Measurements from ENCODE around the gene SPPL3. TPM values are rescaled to one million over a fixed set of nuclear protein-coding genes. Genes with fewer than 3 reads are reported as not detected.

The SPPL3 gene
- total RNA-seq, 4 donors from 2014 or later, result 16.8 to 28.7 (median 22.7) TPM

- ATAC-seq (ENCODE audit: low FRiP score) (no peak), DNase-seq (ENCODE audit: low spot score) (no peak)
- no peak for TF ChIP-seq CTCF (IDR thresholded peaks at IDR 0.05)
These were observed 71.4 kb downstream of the SPPL3 start for GRCh38 chr12:120832737-120833136.

- DNase-seq (ENCODE audit: low spot score) (no peak), ATAC-seq (ENCODE audit: low FRiP score) (no peak)
- TF ChIP-seq CTCF (IDR thresholded peaks at IDR 0.05), result no peak
These were observed 72.4 kb downstream of the SPPL3 start for GRCh38 chr12:120831648-120832267.

GRCh38 chr12:120830966-120831365, 73.2 kb downstream of the SPPL3 start:
- no peak for DNase-seq (ENCODE audit: low spot score)
- no peak for TF ChIP-seq CTCF (IDR thresholded peaks at IDR 0.05)
- no peak for ATAC-seq (ENCODE audit: low FRiP score)

- DNase-seq (ENCODE audit: low spot score) (no peak), ATAC-seq (ENCODE audit: low FRiP score) (no peak)
- TF ChIP-seq CTCF (IDR thresholded peaks at IDR 0.05), result no peak
These were observed 73.9 kb downstream of the SPPL3 start for GRCh38 chr12:120830052-120830940.

- no peak for DNase-seq (ENCODE audit: low spot score)
- ATAC-seq (ENCODE audit: low FRiP score), result no peak
- no peak for TF ChIP-seq CTCF (IDR thresholded peaks at IDR 0.05)
These were observed 77.8 kb downstream of the SPPL3 start for GRCh38 chr12:120826335-120826734.

GRCh38 chr12:120825337-120825736, 78.8 kb downstream of the SPPL3 start:
- ATAC-seq (ENCODE audit: low FRiP score) (no peak), DNase-seq (ENCODE audit: low spot score) (no peak)
- no peak for TF ChIP-seq CTCF (IDR thresholded peaks at IDR 0.05)
